Activated naive CD4-positive, alpha-beta T cell treated with anti-CD3 and anti-CD28 coated beads, Interleukin-2, amount 50 U/mL, for 16 hours (primary cell): ENCODE measurements around the gene ACAD10.
A peak's percentile ranks its signal among the peaks of the same experiment; 100 is the strongest.
"Not testable (repeated sequence)": the region's sequence is repeated elsewhere in the genome, so short reads cannot be mapped to it uniquely, and the experiment has no call there.

Experiments
- DNase-seq: peaks from one replicate; pipeline ENCODE4 v3.0.0-alpha.2; 2020

ACAD10 gene

GRCh38 chr12:111754671-111755070 lies 68.8 kb downstream of the ACAD10 start:
- DNase-seq, result no peak

GRCh38 chr12:111756196-111756595 lies 70.3 kb downstream of the ACAD10 start:
- DNase-seq, result no peak

- no peak for DNase-seq
Observed at GRCh38 chr12:111756681-111757080, 70.8 kb downstream of the ACAD10 start.

- DNase-seq, result no peak
Observed at GRCh38 chr12:111757361-111758119, 71.7 kb downstream of the ACAD10 start.

GRCh38 chr12:111758120-111758561 lies 72.3 kb downstream of the ACAD10 start:
- no peak for DNase-seq

- no peak for DNase-seq
Observed at GRCh38 chr12:111759271-111759670, 73.4 kb downstream of the ACAD10 start.

- DNase-seq, result no peak
Observed at GRCh38 chr12:111759991-111760390, 74.1 kb downstream of the ACAD10 start.

GRCh38 chr12:111761099-111761498 lies 75.2 kb downstream of the ACAD10 start:
- DNase-seq, result no peak

GRCh38 chr12:111761706-111762105 lies 75.9 kb downstream of the ACAD10 start:
- no peak for DNase-seq

- DNase-seq, result not testable (repeated sequence)
Observed at GRCh38 chr12:111763552-111763951, 77.7 kb downstream of the ACAD10 start.

GRCh38 chr12:111764120-111764821 lies 78.4 kb downstream of the ACAD10 start:
- DNase-seq, result no peak

- DNase-seq, result peak; percentile 48
Observed at GRCh38 chr12:111766608-111767361, 80.9 kb downstream of the ACAD10 start, which contains the start of gene ALDH2. ALDH2 (plus strand) TSS chr12:111766933; CDS start chr12:111766983, 50 bp downstream.

- DNase-seq, result no peak
Observed at GRCh38 chr12:111767362-111768158, 81.7 kb downstream of the ACAD10 start.

GRCh38 chr12:111768159-111768895 lies 82.5 kb downstream of the ACAD10 start:
- no peak for DNase-seq

- DNase-seq, result no peak
Observed at GRCh38 chr12:111769599-111769998, 83.7 kb downstream of the ACAD10 start.

GRCh38 chr12:111773801-111774551 lies 88.1 kb downstream of the ACAD10 start:
- no peak for DNase-seq

- DNase-seq, result no peak
Observed at GRCh38 chr12:111775205-111776193, 89.6 kb downstream of the ACAD10 start.

- no peak for DNase-seq
Observed at GRCh38 chr12:111776836-111777344, 91.0 kb downstream of the ACAD10 start.

- no peak for DNase-seq
Observed at GRCh38 chr12:111777345-111778045, 91.6 kb downstream of the ACAD10 start.
